GM12873 (cell line): ENCODE results near the gene CD3E.

Source experiments
- CTCF ChIP-seq: IDR thresholded peaks from 2 replicates; pipeline ENCODE4 v1.5.1; 2012; ENCODE audit warnings: low read depth, mild to moderate bottlenecking, moderate library complexity, low read length, control low read depth; ENCODE audit not compliant: insufficient read depth; ENCODE audit errors: missing control alignments

CD3E gene

DNA sequence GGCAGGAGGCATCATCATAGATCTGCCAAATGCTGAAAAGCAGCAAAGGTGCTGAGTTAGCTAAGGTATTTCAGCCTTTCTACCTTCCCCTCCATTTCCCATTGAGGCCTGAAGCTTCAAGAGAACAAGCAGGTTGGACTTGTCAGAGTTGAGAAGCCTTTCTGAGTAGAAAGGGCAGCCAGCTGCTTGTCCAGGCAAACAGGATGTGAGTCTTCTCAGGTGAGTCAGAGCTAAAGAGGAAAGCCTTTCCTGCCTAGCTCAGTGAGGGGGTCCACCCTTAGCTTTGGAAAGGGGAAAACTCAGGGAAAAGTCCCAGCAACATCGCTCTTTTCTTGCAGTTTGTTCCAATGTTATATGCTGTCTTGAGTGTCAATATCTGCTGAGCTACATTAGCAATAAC is 27.2 kb upstream of the CD3E start:
- no peak for TF ChIP-seq CTCF

DNA sequence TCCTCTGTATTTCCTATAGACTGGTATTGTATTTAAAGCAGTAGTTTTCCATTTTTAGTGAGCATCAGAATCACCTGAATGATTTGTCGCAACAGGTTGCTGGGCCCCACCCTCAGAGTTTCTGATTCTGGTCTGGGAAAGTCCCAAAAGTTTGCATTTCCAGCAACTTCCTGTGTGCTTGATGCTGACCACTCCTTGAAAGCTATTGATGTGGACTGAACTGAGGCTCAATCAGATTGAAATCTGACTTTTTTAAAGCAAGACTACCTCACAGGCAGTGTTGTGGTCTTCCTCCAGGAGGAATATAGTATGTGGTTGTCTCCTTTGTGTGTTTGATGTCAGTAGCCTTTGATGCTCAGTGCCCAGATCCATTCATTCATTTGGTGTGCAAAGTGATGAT is 23.2 kb upstream of the CD3E start:
- no peak for TF ChIP-seq CTCF

DNA sequence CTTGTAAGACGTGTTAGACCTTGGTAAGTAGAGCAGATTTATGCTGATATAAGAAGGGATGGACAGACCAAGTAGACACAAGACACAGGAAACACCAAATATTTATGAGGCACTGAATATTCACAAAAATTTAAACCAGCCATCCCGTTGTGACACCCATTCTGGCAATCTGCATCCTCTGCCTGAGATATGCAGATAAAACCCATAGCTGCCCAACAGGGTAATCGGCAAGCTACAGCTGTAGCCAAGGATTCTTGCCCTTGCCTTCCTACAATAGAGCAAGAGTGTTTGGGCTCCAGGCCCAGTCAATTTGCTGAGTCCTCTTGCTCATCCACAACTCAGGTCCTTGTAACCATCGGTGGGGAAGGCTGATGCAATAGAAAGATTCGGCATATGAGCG is 21.9 kb upstream of the CD3E start:
- no peak for TF ChIP-seq CTCF

- TF ChIP-seq CTCF = no peak
These were observed 21.4 kb upstream of the CD3E start for GRCh38 chr11:118283037-118283636.

- no peak for TF ChIP-seq CTCF
These were observed 20.7 kb upstream of the CD3E start for GRCh38 chr11:118283756-118284350.

DNA sequence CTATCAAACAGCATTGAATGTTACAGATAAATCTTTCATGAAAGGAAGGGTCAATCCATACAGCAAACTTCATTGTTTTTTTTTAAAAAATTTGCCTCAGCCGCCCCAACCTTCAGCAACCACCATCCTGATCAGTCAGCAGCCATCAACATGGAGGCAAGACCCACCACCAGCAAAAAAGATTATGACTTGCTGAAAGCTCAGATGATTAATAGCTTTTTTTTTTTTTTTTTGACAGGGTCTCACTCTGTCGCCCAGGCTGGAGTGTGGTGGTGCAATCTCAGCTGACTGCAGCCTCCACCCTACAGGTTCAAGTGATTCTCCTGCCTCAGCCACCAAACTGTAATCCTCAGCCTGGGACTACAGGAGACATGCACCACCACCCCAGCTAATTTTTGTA is 18.0 kb upstream of the CD3E start:
- TF ChIP-seq CTCF = no peak

DNA sequence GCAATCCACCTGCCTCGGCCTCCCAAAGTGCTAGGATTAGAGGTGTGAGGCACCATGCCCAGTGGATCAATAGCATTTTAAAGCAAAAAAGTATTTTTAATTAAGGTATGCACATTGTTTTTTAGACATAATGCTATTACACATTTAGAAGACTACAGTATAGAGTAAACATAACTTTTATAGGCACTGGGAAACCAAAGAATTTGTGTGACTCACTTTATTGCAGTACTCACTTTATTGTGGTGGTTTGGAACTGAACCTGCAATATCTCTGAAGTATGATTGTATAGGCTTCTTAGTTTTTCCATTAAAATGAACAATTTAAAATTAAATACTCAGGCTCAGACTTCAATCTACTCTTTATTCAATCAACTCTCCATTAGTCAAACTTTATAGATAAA is 17.5 kb upstream of the CD3E start:
- no peak for TF ChIP-seq CTCF
